HEK293T (cell line): Measurements from ENCODE around the gene MERTK.

ENCODE experiments used
- CTCF ChIA-PET: fragments of 350-600 bp; formaldehyde crosslinking; extraction: SDS; loops from one replicate; lab custom pipeline; 2021; ENCODE audit warnings: antibody characterized with exemption, inconsistent platforms; lab: Yijun Ruan, JAX
- POLR2A ChIA-PET: fragments of 350-600 bp; formaldehyde crosslinking; extraction: SDS; loops from one replicate; lab custom pipeline; 2020; ENCODE audit warnings: antibody characterized with exemption, inconsistent platforms; lab: Yijun Ruan, JAX
- DNase-seq: peaks from one replicate; pipeline ENCODE4 v3.0.0; 2012; ENCODE audit warnings: mixed read lengths; ENCODE audit errors: extremely low spot score
- ARNT ChIP-seq: fragments of 450-650 bp; IDR thresholded peaks from 2 replicates; pipeline ENCODE4 v1.6.1; 2017; ENCODE audit warnings: mild to moderate bottlenecking
- BHLHE40 ChIP-seq: fragments of 450-650 bp; IDR thresholded peaks from 2 replicates; pipeline ENCODE4 v1.6.1; 2016; ENCODE audit warnings: mild to moderate bottlenecking, moderate library complexity, borderline replicate concordance
- CTBP1 ChIP-seq: fragments of 450-650 bp; IDR thresholded peaks from 2 replicates; pipeline ENCODE4 v1.6.1; 2016; ENCODE audit warnings: borderline replicate concordance
- ELF4 ChIP-seq: fragments of 450-650 bp; IDR thresholded peaks from 2 replicates; pipeline ENCODE4 v1.6.1; 2017; ENCODE audit warnings: antibody characterized with exemption
- FOXA1 ChIP-seq: fragments of 450-650 bp; IDR thresholded peaks from 2 replicates; pipeline ENCODE4 v1.6.1; 2016; ENCODE audit warnings: mild to moderate bottlenecking
- FOXK2 ChIP-seq: fragments of 450-650 bp; IDR thresholded peaks from 2 replicates; pipeline ENCODE4 v1.6.1; 2016; ENCODE audit warnings: mild to moderate bottlenecking
- FOXM1 ChIP-seq: fragments of 450-650 bp; IDR thresholded peaks from 2 replicates; pipeline ENCODE4 v1.6.1; 2017; ENCODE audit warnings: mild to moderate bottlenecking, borderline replicate concordance
- HDGF ChIP-seq: fragments of 450-650 bp; IDR thresholded peaks from 2 replicates; pipeline ENCODE4 v1.6.1; 2017; ENCODE audit warnings: antibody characterized with exemption, borderline replicate concordance
- L3MBTL2 ChIP-seq: fragments of 450-650 bp; conservative IDR thresholded peaks from 2 replicates; pipeline ENCODE4 v1.6.1; 2016; ENCODE audit warnings: mild to moderate bottlenecking
- LEF1 ChIP-seq: fragments of 450-650 bp; IDR thresholded peaks from 2 replicates; pipeline ENCODE4 v1.6.1; 2017; ENCODE audit warnings: mild to moderate bottlenecking, borderline replicate concordance
- NFRKB ChIP-seq: fragments of 450-650 bp; IDR thresholded peaks from 2 replicates; pipeline ENCODE4 v1.6.1; 2016; ENCODE audit warnings: mild to moderate bottlenecking, moderate library complexity
- PKNOX1 ChIP-seq: fragments of 450-650 bp; IDR thresholded peaks from 2 replicates; pipeline ENCODE4 v1.6.1; 2016
- SP1 ChIP-seq: fragments of 450-650 bp; IDR thresholded peaks from 2 replicates; pipeline ENCODE4 v1.6.1; 2017
- SUZ12 ChIP-seq: fragments of 450-650 bp; IDR thresholded peaks from 2 replicates; pipeline ENCODE4 v1.6.1; 2016; ENCODE audit warnings: mild to moderate bottlenecking
- TARDBP ChIP-seq: fragments of 450-650 bp; IDR thresholded peaks from 2 replicates; pipeline ENCODE4 v1.6.1; 2016
- ZNF384 ChIP-seq: fragments of 450-650 bp; IDR thresholded peaks from 2 replicates; pipeline ENCODE4 v1.6.1; 2016

Gene MERTK

GRCh38 chr2:112000399-112001135 lies 102.2 kb downstream of the MERTK start:
- POLR2A ChIA-PET, result no interaction called here
- CTCF ChIA-PET, result no interaction called here
- no peak for DNase-seq
- TF ChIP-seq HDGF, result no peak
- TF ChIP-seq SP1, result no peak
- no peak for TF ChIP-seq LEF1
- TF ChIP-seq FOXM1, result no peak
- TF ChIP-seq ELF4, result no peak
- TF ChIP-seq TARDBP, result no peak
- TF ChIP-seq CTBP1, result no peak
- no peak for TF ChIP-seq PKNOX1
- no peak for TF ChIP-seq BHLHE40
- TF ChIP-seq ZNF384, result no peak
- TF ChIP-seq FOXA1, result no peak
- TF ChIP-seq NFRKB, result no peak
- TF ChIP-seq L3MBTL2, result no peak
- no peak for TF ChIP-seq ARNT
- no peak for TF ChIP-seq FOXK2
- no peak for TF ChIP-seq SUZ12

- ChIA-PET POLR2A (no interaction called here), CTCF (no interaction called here)
- no peak for DNase-seq
- TF ChIP-seq ELF4 (no peak), SP1 (no peak), CTBP1 (no peak), BHLHE40 (no peak), SUZ12 (no peak), FOXM1 (no peak), NFRKB (no peak), ARNT (no peak), PKNOX1 (no peak)
Measured at GRCh38 chr2:112001136-112001715, 102.8 kb downstream of the MERTK start.

- TF ChIP-seq ZNF384 (no peak), SUZ12 (no peak), PKNOX1 (no peak), NFRKB (no peak), TARDBP (no peak), FOXM1 (no peak), L3MBTL2 (no peak), FOXA1 (no peak), ELF4 (no peak), CTBP1 (no peak), FOXK2 (no peak), HDGF (no peak), ARNT (no peak), BHLHE40 (no peak)
- POLR2A ChIA-PET, result no interaction called here
- DNase-seq, result no peak
- CTCF ChIA-PET, result no interaction called here
Measured at GRCh38 chr2:112001942-112002341, 103.5 kb downstream of the MERTK start.

- TF ChIP-seq ZNF384 (no peak), L3MBTL2 (no peak), CTBP1 (no peak), HDGF (no peak), SUZ12 (no peak)
- CTCF ChIA-PET, result no interaction called here
- no peak for DNase-seq
- POLR2A ChIA-PET, result no interaction called here
Measured at GRCh38 chr2:112003576-112004252, 105.3 kb downstream of the MERTK start.

GRCh38 chr2:112004253-112004645 lies 105.8 kb downstream of the MERTK start:
- ChIA-PET POLR2A (no interaction called here), CTCF (no interaction called here)
- no peak for DNase-seq
- TF ChIP-seq CTBP1 (no peak), HDGF (no peak), ELF4 (no peak), FOXA1 (no peak), NFRKB (no peak), SUZ12 (no peak), ARNT (no peak), SP1 (no peak), L3MBTL2 (no peak), ZNF384 (no peak), PKNOX1 (no peak), TARDBP (no peak), FOXK2 (no peak)
